ENCODE results near the gene ATXN7L2. TPM values are rescaled to one million over a fixed set of nuclear protein-coding genes. Genes with fewer than 3 reads are reported as not detected.
A peak's percentile ranks its signal among the peaks of the same experiment; 100 is the strongest.

The ATXN7L2 gene
- total and polyA plus RNA-seq, 10 of the 15 experiments (the other 5 are each of a cell fraction or from before 2014, with no cell fraction given) = 0.27 to 7.4 (median 4.9) TPM

DNA sequence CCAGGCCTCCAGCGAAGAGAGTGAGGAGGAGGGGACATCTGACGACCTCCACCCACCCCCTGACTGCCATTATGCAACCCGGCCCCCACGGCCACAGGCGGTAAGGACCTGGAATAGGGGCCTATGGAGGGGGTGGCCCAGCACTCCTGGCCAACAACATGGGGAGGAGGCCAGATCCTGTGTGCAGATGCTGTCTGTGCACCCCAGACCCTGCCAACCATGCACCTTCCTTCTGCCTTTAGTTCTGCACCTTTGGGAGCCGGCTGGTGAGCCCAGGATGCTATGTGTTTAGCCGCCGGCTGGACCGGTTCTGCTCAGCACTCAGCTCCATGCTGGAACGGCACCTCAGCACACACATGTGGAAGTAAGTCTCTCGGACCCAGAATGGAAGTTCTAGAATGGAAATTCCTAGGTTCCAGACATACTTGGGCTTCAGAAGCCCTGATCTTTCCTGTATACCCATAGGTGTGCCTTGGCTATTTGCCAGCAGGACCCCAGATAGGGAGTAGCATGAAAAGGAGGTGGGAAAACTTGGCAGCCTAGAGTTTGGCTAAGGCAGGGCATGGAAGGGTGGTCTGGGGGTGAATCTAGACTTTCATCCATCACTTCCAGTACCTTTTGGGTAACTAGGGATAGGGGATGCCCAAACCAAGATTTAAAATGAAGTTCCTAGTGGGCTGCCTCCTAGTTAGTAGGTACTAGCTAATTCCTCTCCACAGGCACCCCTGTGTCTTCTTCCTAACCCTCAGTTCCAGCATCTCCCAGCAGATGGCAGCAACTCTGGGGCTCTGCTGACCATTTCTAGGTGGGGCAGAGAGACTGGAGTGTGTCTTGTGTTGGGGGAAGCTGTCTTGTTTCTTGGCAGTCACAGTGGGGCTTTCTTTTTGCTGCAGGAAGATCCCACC, 6.6 kb downstream of the ATXN7L2 start (continued):
- TF ChIP-seq BHLHE40 (IDR thresholded peaks at IDR 0.05; ENCODE audit: borderline replicate concordance in 1 of 2, low read depth in 2 of 2, low read length in 1 of 2) = no peak
- no peak for TF ChIP-seq ZNF384 (IDR thresholded peaks at IDR 0.05; ENCODE audit: borderline replicate concordance, low read depth, low read length)
- TF ChIP-seq YY1 (IDR thresholded peaks at IDR 0.05; ENCODE audit: low read depth, low read length) = peak; percentile 56; the same call in 1 of the 2 replicates
- no peak for TF ChIP-seq NBN (IDR thresholded peaks at IDR 0.05)
- TF ChIP-seq, protein P1, sequence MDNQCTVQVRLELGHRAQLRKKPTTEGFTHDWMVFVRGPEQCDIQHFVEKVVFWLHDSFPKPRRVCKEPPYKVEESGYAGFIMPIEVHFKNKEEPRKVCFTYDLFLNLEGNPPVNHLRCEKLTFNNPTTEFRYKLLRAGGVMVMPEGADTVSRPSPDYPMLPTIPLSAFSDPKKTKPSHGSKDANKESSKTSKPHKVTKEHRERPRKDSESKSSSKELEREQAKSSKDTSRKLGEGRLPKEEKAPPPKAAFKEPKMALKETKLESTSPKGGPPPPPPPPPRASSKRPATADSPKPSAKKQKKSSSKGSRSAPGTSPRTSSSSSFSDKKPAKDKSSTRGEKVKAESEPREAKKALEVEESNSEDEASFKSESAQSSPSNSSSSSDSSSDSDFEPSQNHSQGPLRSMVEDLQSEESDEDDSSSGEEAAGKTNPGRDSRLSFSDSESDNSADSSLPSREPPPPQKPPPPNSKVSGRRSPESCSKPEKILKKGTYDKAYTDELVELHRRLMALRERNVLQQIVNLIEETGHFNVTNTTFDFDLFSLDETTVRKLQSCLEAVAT (IDR thresholded peaks at IDR 0.05) = no peak
- TF ChIP-seq, protein P2, sequence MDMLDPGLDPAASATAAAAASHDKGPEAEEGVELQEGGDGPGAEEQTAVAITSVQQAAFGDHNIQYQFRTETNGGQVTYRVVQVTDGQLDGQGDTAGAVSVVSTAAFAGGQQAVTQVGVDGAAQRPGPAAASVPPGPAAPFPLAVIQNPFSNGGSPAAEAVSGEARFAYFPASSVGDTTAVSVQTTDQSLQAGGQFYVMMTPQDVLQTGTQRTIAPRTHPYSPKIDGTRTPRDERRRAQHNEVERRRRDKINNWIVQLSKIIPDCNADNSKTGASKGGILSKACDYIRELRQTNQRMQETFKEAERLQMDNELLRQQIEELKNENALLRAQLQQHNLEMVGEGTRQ (IDR thresholded peaks at IDR 0.05; ENCODE audit: borderline replicate concordance, low read depth, low read length) = no peak
- 0 out of 3 replicates have a peak, but pooled peaks have one; percentile 17 for TF ChIP-seq POU2F2 (IDR thresholded peaks at IDR 0.05; ENCODE audit: borderline replicate concordance, low read depth, low read length)
- TF ChIP-seq SMC3 (IDR thresholded peaks at IDR 0.05; ENCODE audit: borderline replicate concordance, low read length) = peak; percentile 88
- no peak for TF ChIP-seq FOXK2 (IDR thresholded peaks at IDR 0.05)
- TF ChIP-seq BCL11A (IDR thresholded peaks at IDR 0.05; ENCODE audit: low read depth, low read length) = no peak
- TF ChIP-seq RB1 (IDR thresholded peaks at IDR 0.05; ENCODE audit: borderline replicate concordance) = 0 out of 2 replicates have a peak, but pooled peaks have one; percentile 32
- TF ChIP-seq, protein P3, sequence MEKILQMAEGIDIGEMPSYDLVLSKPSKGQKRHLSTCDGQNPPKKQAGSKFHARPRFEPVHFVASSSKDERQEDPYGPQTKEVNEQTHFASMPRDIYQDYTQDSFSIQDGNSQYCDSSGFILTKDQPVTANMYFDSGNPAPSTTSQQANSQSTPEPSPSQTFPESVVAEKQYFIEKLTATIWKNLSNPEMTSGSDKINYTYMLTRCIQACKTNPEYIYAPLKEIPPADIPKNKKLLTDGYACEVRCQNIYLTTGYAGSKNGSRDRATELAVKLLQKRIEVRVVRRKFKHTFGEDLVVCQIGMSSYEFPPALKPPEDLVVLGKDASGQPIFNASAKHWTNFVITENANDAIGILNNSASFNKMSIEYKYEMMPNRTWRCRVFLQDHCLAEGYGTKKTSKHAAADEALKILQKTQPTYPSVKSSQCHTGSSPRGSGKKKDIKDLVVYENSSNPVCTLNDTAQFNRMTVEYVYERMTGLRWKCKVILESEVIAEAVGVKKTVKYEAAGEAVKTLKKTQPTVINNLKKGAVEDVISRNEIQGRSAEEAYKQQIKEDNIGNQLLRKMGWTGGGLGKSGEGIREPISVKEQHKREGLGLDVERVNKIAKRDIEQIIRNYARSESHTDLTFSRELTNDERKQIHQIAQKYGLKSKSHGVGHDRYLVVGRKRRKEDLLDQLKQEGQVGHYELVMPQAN (conservative IDR thresholded peaks at IDR 0.05) = no peak
- TF ChIP-seq SRF (IDR thresholded peaks at IDR 0.05; ENCODE audit: low read depth in 2 of 2, low read length in 2 of 2) = no peak
- no peak for TF ChIP-seq SREBF1 (IDR thresholded peaks at IDR 0.05; ENCODE audit: low read length)
- no peak for TF ChIP-seq PAX5 (IDR thresholded peaks at IDR 0.05; ENCODE audit: borderline replicate concordance, low read depth, low read length)
- TF ChIP-seq GATAD2B (conservative IDR thresholded peaks at IDR 0.05; ENCODE audit: low read depth) = no peak
- no peak for TF ChIP-seq POLR2AphosphoS2 (IDR thresholded peaks at IDR 0.05; ENCODE audit: low read depth, low read length)
- no peak for TF ChIP-seq WRNIP1 (IDR thresholded peaks at IDR 0.05; ENCODE audit: borderline replicate concordance, low read depth, low read length)
- TF ChIP-seq, protein P4, sequence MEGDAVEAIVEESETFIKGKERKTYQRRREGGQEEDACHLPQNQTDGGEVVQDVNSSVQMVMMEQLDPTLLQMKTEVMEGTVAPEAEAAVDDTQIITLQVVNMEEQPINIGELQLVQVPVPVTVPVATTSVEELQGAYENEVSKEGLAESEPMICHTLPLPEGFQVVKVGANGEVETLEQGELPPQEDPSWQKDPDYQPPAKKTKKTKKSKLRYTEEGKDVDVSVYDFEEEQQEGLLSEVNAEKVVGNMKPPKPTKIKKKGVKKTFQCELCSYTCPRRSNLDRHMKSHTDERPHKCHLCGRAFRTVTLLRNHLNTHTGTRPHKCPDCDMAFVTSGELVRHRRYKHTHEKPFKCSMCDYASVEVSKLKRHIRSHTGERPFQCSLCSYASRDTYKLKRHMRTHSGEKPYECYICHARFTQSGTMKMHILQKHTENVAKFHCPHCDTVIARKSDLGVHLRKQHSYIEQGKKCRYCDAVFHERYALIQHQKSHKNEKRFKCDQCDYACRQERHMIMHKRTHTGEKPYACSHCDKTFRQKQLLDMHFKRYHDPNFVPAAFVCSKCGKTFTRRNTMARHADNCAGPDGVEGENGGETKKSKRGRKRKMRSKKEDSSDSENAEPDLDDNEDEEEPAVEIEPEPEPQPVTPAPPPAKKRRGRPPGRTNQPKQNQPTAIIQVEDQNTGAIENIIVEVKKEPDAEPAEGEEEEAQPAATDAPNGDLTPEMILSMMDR (IDR thresholded peaks at IDR 0.05 in 2 of 3, conservative IDR thresholded peaks at IDR 0.05 in 1 of 3; ENCODE audit: control insufficient read depth in 2 of 3, extremely low read depth in 1 of 3, insufficient read depth in 1 of 3, low read depth in 3 of 3, low read length in 3 of 3) = peak; percentile 79 to 89 (median 81)
- no peak for TF ChIP-seq HDAC6 (IDR thresholded peaks at IDR 0.05; ENCODE audit: unreplicated experiment)
- no peak for TF ChIP-seq FOS (IDR thresholded peaks at IDR 0.05; ENCODE audit: borderline replicate concordance, extremely low read depth, insufficient read length)
- no peak for TF ChIP-seq SIX5 (IDR thresholded peaks at IDR 0.05; ENCODE audit: low read depth, low read length, severe bottlenecking)

All from GM12878 (cell line).